ENCODE results near the gene NOSTRIN. TPM values are rescaled to one million over a fixed set of nuclear protein-coding genes. Genes with fewer than 3 reads are reported as not detected.

Gene NOSTRIN
- total RNA-seq, 1 experiment from 2014 or later = not detected

- Histone ChIP-seq H2AK5ac (ENCODE audit: insufficient read length, low read length) (no peak overlapping the region), H3K14ac (ENCODE audit: insufficient read depth, low read length) (no peak overlapping the region), H3K4me2 (ENCODE audit: insufficient read depth, insufficient read length, low read length) (no peak overlapping the region), H3K79me2 (ENCODE audit: insufficient read depth, low read length) (no peaks in the 10 kb centered on the region), H2BK5ac (ENCODE audit: insufficient read length, low read length) (no peak overlapping the region), H3K27me3 (ENCODE audit: insufficient read depth, low read length) (no peaks in the 10 kb centered on the region; the same call in 1 of the 2 replicates), H3K79me1 (ENCODE audit: insufficient read depth, low read depth, low read length, poor library complexity, severe bottlenecking) (no peaks in the 10 kb centered on the region), H2BK120ac (ENCODE audit: low read depth, low read length, poor library complexity, severe bottlenecking) (no peak overlapping the region), H4K5ac (ENCODE audit: insufficient read length, low read depth, low read length) (no peak overlapping the region), H3K23me2 (ENCODE audit: insufficient read length, low read depth, low read length, poor library complexity, severe bottlenecking) (no peaks in the 10 kb centered on the region), H3K9ac (ENCODE audit: extremely low read depth, insufficient read length, low read length) (no peak overlapping the region), H4K91ac (ENCODE audit: insufficient read length, low read depth, low read length) (no peak overlapping the region), H3K18ac (ENCODE audit: insufficient read length, low read depth, low read length) (no peak overlapping the region), H3K27ac (ENCODE audit: insufficient read length, low read depth, low read length) (no peak overlapping the region), H2BK15ac (ENCODE audit: low read depth, low read length) (no peak overlapping the region), H3K4ac (ENCODE audit: low read depth, low read length) (no peak overlapping the region), H3K23ac (ENCODE audit: insufficient read length, low read depth, low read length) (no peak overlapping the region), H3K4me1 (ENCODE audit: insufficient read depth, low read length) (no peaks in the 10 kb centered on the region), H2BK20ac (ENCODE audit: low read depth, low read length, poor library complexity, severe bottlenecking) (no peak overlapping the region), H2BK12ac (ENCODE audit: insufficient read length, low read depth, low read length) (no peak overlapping the region), H3K9me3 (ENCODE audit: control insufficient read depth, low read depth, low read length) (no peaks in the 10 kb centered on the region), H2AFZ (ENCODE audit: low read length) (no peak overlapping the region), H4K8ac (replicated peaks; ENCODE audit: insufficient read length, low read depth, low read length) (no peak overlapping the region), H3T11ph (ENCODE audit: low read length) (no peak overlapping the region), H4K20me1 (ENCODE audit: control insufficient read depth, insufficient read depth, insufficient read length) (no peaks in the 10 kb centered on the region), H3K56ac (ENCODE audit: insufficient read length, low read depth, low read length) (no peak overlapping the region)
- DNase-seq = no peak
- TF ChIP-seq CTCF (conservative IDR thresholded peaks at IDR 0.05) = no peak
- peaks cover 5% of the 10 kb centered on the region for H3K27me3 Mint-ChIP-seq (ENCODE audit: low read depth)
- no peak overlapping the region for H3K27ac Mint-ChIP-seq
- peaks cover 8% of the 10 kb centered on the region in 2 experiments for H3K4me1 Mint-ChIP-seq
- no peaks in the 10 kb centered on the region for H3K36me3 Mint-ChIP-seq (ENCODE audit: insufficient read depth in 1 of 3, low read depth in 3 of 3)
- H3K9me3 Mint-ChIP-seq = no peaks in the 10 kb centered on the region
- no CpG with 5 or more reads among the region's 4 CpGs for WGBS (ENCODE audit: extremely low coverage, insufficient read length, low lambda C conversion rate)
- H3K4me3 Mint-ChIP-seq = no peak overlapping the region
These were observed 94.3 kb downstream of the NOSTRIN start for GRCh38 chr2:168896783-168897182.

Measured in H9 (cell line).